Gastrocnemius medialis (tissue), 4 donors: ENCODE data around the gene KRT20. TPM values are rescaled to one million over a fixed set of nuclear protein-coding genes. Genes with fewer than 3 reads are reported as not detected.

ENCODE experiments used
- ATAC-seq, 2 donors: fragments of 150-250 bp; one replicate each; pipeline ENCODE4 v1.9.1; 2016
- DNase-seq, 2 donors: peaks; one replicate each; pipeline ENCODE4 v3.0.0-alpha.2; 2019
- H3K27ac ChIP-seq, 4 donors: fragments of 200-600 bp; sonication (generic); 1 replicate in 1 of 4; 2 replicates in 3 of 4; pipeline ENCODE4 v1.5.1; 2016 to 2018; ENCODE audit warnings: mild to moderate bottlenecking in 2 of 4, moderate library complexity in 1 of 4
- H3K27me3 ChIP-seq, 3 donors: fragments of 200-600 bp; sonication (generic) in 2 of 3; 1 replicate in 1 of 3; 2 replicates in 2 of 3; pipeline versions ENCODE4 v1.5.1 to v1.6.0; 2016 to 2019; ENCODE audit warnings: mild to moderate bottlenecking in 1 of 3, moderate library complexity in 1 of 3
- H3K36me3 ChIP-seq, 2 donors: fragments of 200-600 bp; sonication (generic) in 1 of 2; one replicate each; pipeline ENCODE4 v1.5.1; 2017 to 2018
- H3K4me1 ChIP-seq, 2 donors: fragments of 200-600 bp; sonication (generic) in 1 of 2; one replicate each; pipeline ENCODE4 v1.5.1; 2016 to 2017; ENCODE audit warnings: mild to moderate bottlenecking in 2 of 2
- H3K4me3 ChIP-seq, 4 donors: fragments of 200-600 bp; sonication (generic) in 3 of 4; 1 replicate in 1 of 4; 2 replicates in 3 of 4; pipeline ENCODE4 v1.5.1; 2016 to 2019; ENCODE audit warnings: mild to moderate bottlenecking in 2 of 4
- H3K9me3 ChIP-seq, 3 donors: fragments of 200-600 bp; sonication (generic) in 2 of 3; 1 replicate in 1 of 3; 2 replicates in 2 of 3; pipeline ENCODE4 v1.5.1; 2016 to 2019
- CTCF ChIP-seq, 5 experiments: fragments of 450-650 bp in 3 of 5; fragments of 200-600 bp in 2 of 5; sonication (generic) in 2 of 5; IDR thresholded peaks in 4 of 5; conservative IDR thresholded peaks in 1 of 5; 1 replicate in 4 of 5; 2 replicates in 1 of 5; pipeline ENCODE4 v1.5.1; 2016 to 2019; ENCODE audit warnings: antibody characterized with exemption in 5 of 5, mild to moderate bottlenecking in 3 of 5, moderate library complexity in 3 of 5
- POLR2A ChIP-seq, 2 donors: fragments of 450-650 bp; IDR thresholded peaks; one replicate each; pipeline ENCODE4 v1.6.1; 2017; ENCODE audit warnings: antibody characterized with exemption in 2 of 2, mild to moderate bottlenecking in 2 of 2, moderate library complexity in 2 of 2
- in situ Hi-C, 4 donors: fragments of 200-750 bp; cut with MboI; loops; one replicate each; pipeline versions ENCODE4 v1.15.0 to v1.8.0; 2017; ENCODE audit warnings: low sequenced_read_pairs in 4 of 4
- intact Hi-C: fragments of 100-400 bp; cut with DNase I; formaldehyde crosslinking; loops from one replicate; pipeline ENCODE4 v1.15.1; 2023; ENCODE audit warnings: low total_unique reads
- total RNA-seq, 4 donors: library from RNA; depleted of rRNA; stranded (reverse); fragments of >200 nt; gene quantifications; one replicate each; pipeline versions ENCODE4 v1.1.0 to v1.2.3, GENCODE V29; 2016

KRT20 gene
- total RNA-seq, 4 donors from 2014 or later, result 2.7 TPM; not detected in 3

- no peak for TF ChIP-seq POLR2A (IDR thresholded peaks at IDR 0.05)
- no peak for TF ChIP-seq CTCF (IDR thresholded peaks at IDR 0.05 in 4 of 5, conservative IDR thresholded peaks at IDR 0.05 in 1 of 5)
- ATAC-seq (no peak), DNase-seq (no peak)
- Histone ChIP-seq H3K4me3 (no peak overlapping the region), H3K36me3 (no peaks in the 10 kb centered on the region), H3K4me1 (no peaks in the 10 kb centered on the region), H3K27ac (no peak overlapping the region), H3K9me3 (no peaks in the 10 kb centered on the region), H3K27me3 (peaks cover 0 to 10% (median 7%) of the 10 kb centered on the region in 3 donors)
- intact Hi-C loops (no loop called here), in situ Hi-C loops (loop anchor here in 1 of 4 donors (25.0 kb wide), 1 partner anchor 667 kb away; the partner anchor contains the start of gene KRT9)
These were observed 10.2 kb upstream of the KRT20 start for GRCh38 chr17:40895106-40895730.

- in situ Hi-C loops (loop anchor here in 1 of 4 donors (25.0 kb wide), 1 partner anchor 674 kb away; the partner anchor contains the start of gene KRT9), intact Hi-C loops (no loop called here)
- Histone ChIP-seq H3K4me1 (no peaks in the 10 kb centered on the region), H3K4me3 (no peak overlapping the region), H3K9me3 (no peaks in the 10 kb centered on the region), H3K27me3 (peaks cover 10 to 22% (median 16%) of the 10 kb centered on the region in 3 donors), H3K36me3 (no peaks in the 10 kb centered on the region), H3K27ac (no peak overlapping the region)
- ATAC-seq, result no peak
- no peak for DNase-seq
- TF ChIP-seq CTCF (IDR thresholded peaks at IDR 0.05 in 4 of 5, conservative IDR thresholded peaks at IDR 0.05 in 1 of 5), result no peak
- TF ChIP-seq POLR2A (IDR thresholded peaks at IDR 0.05), result no peak
These were observed 3.2 kb upstream of the KRT20 start for GRCh38 chr17:40888196-40888720.

GRCh38 chr17:40886090-40886489 lies 1.0 kb upstream of the KRT20 start:
- Histone ChIP-seq H3K27me3 (peaks cover 10 to 18% (median 12%) of the 10 kb centered on the region in 3 donors), H3K27ac (no peak overlapping the region), H3K4me1 (no peaks in the 10 kb centered on the region), H3K9me3 (no peaks in the 10 kb centered on the region), H3K36me3 (no peaks in the 10 kb centered on the region), H3K4me3 (no peak overlapping the region)
- no peak for TF ChIP-seq POLR2A (IDR thresholded peaks at IDR 0.05)
- intact Hi-C loops, result no loop called here
- in situ Hi-C loops, result loop anchor here in 1 of 4 donors (25.0 kb wide), 1 partner anchor 676 kb away; the partner anchor contains the start of gene KRT9
- DNase-seq (no peak), ATAC-seq (no peak)

- peaks cover 0 to 7% (median 5%) of the 10 kb centered on the region in 3 donors for H3K27me3 ChIP-seq
- no peak for ATAC-seq
- no peak for DNase-seq
- no peaks in the 10 kb centered on the region for H3K36me3 ChIP-seq
- no peaks in the 10 kb centered on the region for H3K9me3 ChIP-seq
- intact Hi-C loops, result no loop called here
- H3K4me3 ChIP-seq, result no peak overlapping the region
- in situ Hi-C loops, result loop anchor here in 1 of 4 donors (25.0 kb wide), 1 partner anchor 679 kb away; the partner anchor contains the start of gene KRT9
- no peaks in the 10 kb centered on the region for H3K4me1 ChIP-seq
- H3K27ac ChIP-seq, result no peak overlapping the region
- TF ChIP-seq POLR2A (IDR thresholded peaks at IDR 0.05), result no peak
- no peak for TF ChIP-seq CTCF (IDR thresholded peaks at IDR 0.05 in 4 of 5, conservative IDR thresholded peaks at IDR 0.05 in 1 of 5)
These were observed 1.3 kb downstream of the KRT20 start for GRCh38 chr17:40883626-40884334.

GRCh38 chr17:40883031-40883430 lies 2.0 kb downstream of the KRT20 start:
- no peaks in the 10 kb centered on the region for H3K36me3 ChIP-seq
- intact Hi-C loops, result no loop called here
- H3K4me3 ChIP-seq, result no peak overlapping the region
- no peaks in the 10 kb centered on the region for H3K9me3 ChIP-seq
- DNase-seq, result no peak
- no peak for ATAC-seq
- TF ChIP-seq CTCF (IDR thresholded peaks at IDR 0.05 in 4 of 5, conservative IDR thresholded peaks at IDR 0.05 in 1 of 5) (no peak), POLR2A (IDR thresholded peaks at IDR 0.05) (no peak)
- H3K27me3 ChIP-seq, result peaks cover 0 to 2% (median 2%) of the 10 kb centered on the region in 3 donors
- in situ Hi-C loops, result loop anchor here in 1 of 4 donors (25.0 kb wide), 1 partner anchor 679 kb away; the partner anchor contains the start of gene KRT9
- H3K27ac ChIP-seq, result no peak overlapping the region
- H3K4me1 ChIP-seq, result no peaks in the 10 kb centered on the region
